Measurements from ENCODE around the gene CHST8. TPM values are rescaled to one million over a fixed set of nuclear protein-coding genes. Genes with fewer than 3 reads are reported as not detected.

CHST8 gene
- total RNA-seq, 1 experiment from 2014 or later, result 2.3 TPM

DNA sequence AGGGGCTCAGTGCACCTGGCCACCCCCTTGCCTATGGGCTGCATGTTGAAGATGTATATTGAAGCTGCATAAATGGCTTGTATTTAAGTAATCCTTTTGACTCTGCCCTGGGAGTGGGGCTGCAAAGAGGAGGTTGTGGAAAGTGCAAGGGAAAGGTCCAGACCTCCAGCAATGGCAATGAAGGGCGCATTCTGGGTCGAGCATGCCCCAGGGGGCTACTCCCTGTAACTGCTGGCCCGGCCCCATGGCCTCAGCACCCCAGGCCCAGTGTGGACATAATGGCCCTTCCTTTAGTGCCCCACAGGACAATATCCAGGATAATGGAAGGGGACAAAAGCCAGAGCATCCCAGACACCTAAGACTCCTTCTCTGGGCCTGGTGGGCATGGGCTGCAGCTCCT is 43.1 kb upstream of the CHST8 start:
- Histone ChIP-seq H3K27ac (ENCODE audit: low read depth, low read length, poor library complexity, severe bottlenecking) (no peak overlapping the region), H3K9me3 (ENCODE audit: low read depth, low read length, poor library complexity, severe bottlenecking) (peaks cover 12% of the 10 kb centered on the region), H3K36me3 (ENCODE audit: insufficient read depth, low read length, poor library complexity, severe bottlenecking) (no peaks in the 10 kb centered on the region), H3K4me1 (ENCODE audit: insufficient read depth, low read length, poor library complexity, severe bottlenecking) (no peaks in the 10 kb centered on the region), H3K27me3 (replicated peaks; ENCODE audit: insufficient read depth, low read depth, low read length, poor library complexity) (no peaks in the 10 kb centered on the region), H3K4me3 (ENCODE audit: low read depth, low read length, poor library complexity, severe bottlenecking) (no peak overlapping the region)
- ChIA-PET CTCF (no interaction called here), POLR2A (ENCODE audit: low non-redundant PET) (no interaction called here)
- TF ChIP-seq, protein P1, sequence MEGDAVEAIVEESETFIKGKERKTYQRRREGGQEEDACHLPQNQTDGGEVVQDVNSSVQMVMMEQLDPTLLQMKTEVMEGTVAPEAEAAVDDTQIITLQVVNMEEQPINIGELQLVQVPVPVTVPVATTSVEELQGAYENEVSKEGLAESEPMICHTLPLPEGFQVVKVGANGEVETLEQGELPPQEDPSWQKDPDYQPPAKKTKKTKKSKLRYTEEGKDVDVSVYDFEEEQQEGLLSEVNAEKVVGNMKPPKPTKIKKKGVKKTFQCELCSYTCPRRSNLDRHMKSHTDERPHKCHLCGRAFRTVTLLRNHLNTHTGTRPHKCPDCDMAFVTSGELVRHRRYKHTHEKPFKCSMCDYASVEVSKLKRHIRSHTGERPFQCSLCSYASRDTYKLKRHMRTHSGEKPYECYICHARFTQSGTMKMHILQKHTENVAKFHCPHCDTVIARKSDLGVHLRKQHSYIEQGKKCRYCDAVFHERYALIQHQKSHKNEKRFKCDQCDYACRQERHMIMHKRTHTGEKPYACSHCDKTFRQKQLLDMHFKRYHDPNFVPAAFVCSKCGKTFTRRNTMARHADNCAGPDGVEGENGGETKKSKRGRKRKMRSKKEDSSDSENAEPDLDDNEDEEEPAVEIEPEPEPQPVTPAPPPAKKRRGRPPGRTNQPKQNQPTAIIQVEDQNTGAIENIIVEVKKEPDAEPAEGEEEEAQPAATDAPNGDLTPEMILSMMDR (conservative IDR thresholded peaks at IDR 0.05; ENCODE audit: low read depth, low read length), result no peak
- TF ChIP-seq EZH2 (IDR thresholded peaks at IDR 0.05; ENCODE audit: borderline replicate concordance, low read depth, low read length, poor library complexity, severe bottlenecking), result no peak
- DNase-seq (ENCODE audit: low spot score), result no peak
- intact Hi-C loops (cut with micrococcal nuclease; ENCODE audit: unreplicated experiment), result no loop called here
- BruUV-seq (replicated peaks), result no TSS peak

DNA sequence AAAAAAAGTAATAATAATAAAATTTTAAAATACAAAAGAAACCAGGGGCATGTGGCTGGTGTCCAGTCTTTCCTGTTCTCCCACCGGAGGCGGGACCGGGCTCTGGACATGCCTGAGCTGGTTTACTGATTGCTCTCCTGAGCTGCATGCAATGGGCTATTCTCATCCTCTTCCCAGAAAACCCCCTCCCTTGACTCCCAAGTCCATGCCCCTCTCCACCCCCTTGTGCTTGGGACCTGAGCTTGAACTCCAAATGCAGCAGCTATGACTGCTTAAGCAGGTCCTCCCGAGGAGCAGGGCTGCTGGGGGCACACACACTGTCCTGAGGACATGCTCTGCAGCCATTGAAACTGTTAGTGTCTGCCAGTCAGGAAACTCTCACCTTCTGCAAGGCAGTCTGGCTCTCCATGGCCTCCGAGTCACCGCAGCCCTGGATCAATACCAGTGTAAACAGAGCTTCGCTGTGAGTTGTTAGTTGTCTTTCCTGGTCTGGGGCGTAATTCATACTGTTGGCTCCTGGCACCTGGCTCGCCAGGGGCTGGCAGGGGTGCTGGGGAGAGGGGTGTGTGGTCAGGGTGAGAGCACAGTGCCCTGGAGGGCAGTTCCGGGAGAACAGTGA is 41.6 kb upstream of the CHST8 start:
- H3K4me1 ChIP-seq (ENCODE audit: insufficient read depth, low read length, poor library complexity, severe bottlenecking), result no peaks in the 10 kb centered on the region
- H3K9me3 ChIP-seq (ENCODE audit: low read depth, low read length, poor library complexity, severe bottlenecking), result no peaks in the 10 kb centered on the region
- no peak overlapping the region for H3K4me3 ChIP-seq (ENCODE audit: low read depth, low read length, poor library complexity, severe bottlenecking)
- no peak for DNase-seq (ENCODE audit: low spot score)
- no TSS peak for BruUV-seq (replicated peaks)
- CTCF ChIA-PET, result interaction anchor here (0.7 kb wide), 1 partner anchor 198 kb away, joined by 3 read pairs; no protein-coding TSS in a partner anchor
- POLR2A ChIA-PET (ENCODE audit: low non-redundant PET), result no interaction called here
- no peaks in the 10 kb centered on the region for H3K36me3 ChIP-seq (ENCODE audit: insufficient read depth, low read length, poor library complexity, severe bottlenecking)
- intact Hi-C loops (cut with micrococcal nuclease; ENCODE audit: unreplicated experiment), result no loop called here
- TF ChIP-seq EZH2 (IDR thresholded peaks at IDR 0.05; ENCODE audit: borderline replicate concordance, low read depth, low read length, poor library complexity, severe bottlenecking), result no peak
- TF ChIP-seq, protein P1 (conservative IDR thresholded peaks at IDR 0.05; ENCODE audit: low read depth, low read length), result no peak
- H3K27ac ChIP-seq (ENCODE audit: low read depth, low read length, poor library complexity, severe bottlenecking), result no peak overlapping the region
- no peaks in the 10 kb centered on the region for H3K27me3 ChIP-seq (replicated peaks; ENCODE audit: insufficient read depth, low read depth, low read length, poor library complexity)

DNA sequence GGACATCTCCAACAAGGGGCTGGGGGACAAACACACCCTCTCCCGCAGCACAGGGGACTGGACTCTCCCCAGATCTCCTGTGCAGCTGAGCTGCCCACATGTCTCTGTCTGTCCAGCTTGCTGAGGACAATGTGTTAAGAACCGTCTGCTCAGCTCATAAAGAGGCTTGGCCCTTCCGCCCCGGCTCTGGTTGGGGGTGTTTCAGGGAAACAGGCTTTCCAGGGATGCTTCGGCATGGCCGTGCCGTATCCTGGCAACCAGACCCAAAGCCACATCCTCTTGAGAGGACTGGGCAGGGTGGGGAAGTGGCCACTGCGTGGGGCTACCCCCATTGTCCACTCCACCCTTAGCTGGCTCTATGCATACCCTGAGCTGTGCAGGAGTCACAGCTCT is 41.1 kb upstream of the CHST8 start:
- Histone ChIP-seq H3K36me3 (ENCODE audit: insufficient read depth, low read length, poor library complexity, severe bottlenecking) (no peaks in the 10 kb centered on the region), H3K27me3 (replicated peaks; ENCODE audit: insufficient read depth, low read depth, low read length, poor library complexity) (no peaks in the 10 kb centered on the region), H3K4me3 (ENCODE audit: low read depth, low read length, poor library complexity, severe bottlenecking) (no peak overlapping the region), H3K4me1 (ENCODE audit: insufficient read depth, low read length, poor library complexity, severe bottlenecking) (no peaks in the 10 kb centered on the region), H3K27ac (ENCODE audit: low read depth, low read length, poor library complexity, severe bottlenecking) (no peak overlapping the region), H3K9me3 (ENCODE audit: low read depth, low read length, poor library complexity, severe bottlenecking) (no peaks in the 10 kb centered on the region)
- CTCF ChIA-PET, result interaction anchor here (0.7 kb wide), 1 partner anchor 197 kb away, joined by 3 read pairs; no protein-coding TSS in a partner anchor
- no TSS peak for BruUV-seq (replicated peaks)
- TF ChIP-seq, protein P1 (conservative IDR thresholded peaks at IDR 0.05; ENCODE audit: low read depth, low read length), result no peak
- TF ChIP-seq EZH2 (IDR thresholded peaks at IDR 0.05; ENCODE audit: borderline replicate concordance, low read depth, low read length, poor library complexity, severe bottlenecking), result no peak
- POLR2A ChIA-PET (ENCODE audit: low non-redundant PET), result no interaction called here
- no peak for DNase-seq (ENCODE audit: low spot score)
- intact Hi-C loops (cut with micrococcal nuclease; ENCODE audit: unreplicated experiment), result no loop called here

All from A673 (cell line).